H1 (cell line): Measurements from ENCODE around the gene PPIH. TPM values are rescaled to one million over a fixed set of nuclear protein-coding genes. Genes with fewer than 3 reads are reported as not detected.
"Not testable (repeated sequence)": the region's sequence is repeated elsewhere in the genome, so short reads cannot be mapped to it uniquely, and the experiment has no call there.

Experiments
- CTCF ChIA-PET: fragments of 300-600 bp; sonication (Branson Sonifier 250); formaldehyde crosslinking; loops from one replicate; lab custom pipeline; 2021; ENCODE audit not compliant: partially characterized antibody; lab: Charles Lee
- POLR2A ChIA-PET: fragments of 300-600 bp; sonication (Branson Sonifier 250); formaldehyde crosslinking; loops from one replicate; lab custom pipeline; 2021; ENCODE audit warnings: inconsistent platforms; ENCODE audit not compliant: partially characterized antibody; lab: Charles Lee
- DNase-seq, 2 experiments: peaks; one replicate each; pipeline versions ENCODE4 v3.0.0 to v3.0.0-alpha.2; 2010 to 2022; ENCODE audit warnings: low spot score in 2 of 2, low read depth in 1 of 2, mixed read lengths in 1 of 2
- FAIRE-seq: peaks from 2 replicates; lab custom pipeline; 2011; peaks lifted over from hg19 to GRCh38; lab: Jason Lieb, UNC
- H2AFZ ChIP-seq: 2 replicates; pipeline ENCODE4 v1.8.1; 2012; ENCODE audit warnings: low read length, inconsistent platforms
- H2AK5ac ChIP-seq: 2 replicates; pipeline ENCODE4 v1.6.1; 2013; ENCODE audit warnings: low read depth, low read length
- H2BK120ac ChIP-seq: replicated peaks from 2 replicates; pipeline ENCODE3; 2013; ENCODE audit warnings: low read depth, low read length, inconsistent platforms
- H2BK12ac ChIP-seq: 2 replicates; pipeline ENCODE4 v1.6.1; 2013; ENCODE audit warnings: low read depth, low read length
- H2BK15ac ChIP-seq: 2 replicates; pipeline ENCODE4 v1.6.1; 2013; ENCODE audit warnings: low read length
- H2BK20ac ChIP-seq: 2 replicates; pipeline ENCODE4 v1.6.1; 2013; ENCODE audit warnings: low read length
- H2BK5ac ChIP-seq: 2 replicates; pipeline ENCODE4 v1.6.1; 2013; ENCODE audit warnings: low read depth, low read length
- H3K14ac ChIP-seq: 2 replicates; pipeline ENCODE4 v1.6.1; 2013; ENCODE audit warnings: inconsistent platforms; ENCODE audit not compliant: insufficient read length
- H3K18ac ChIP-seq: 2 replicates; pipeline ENCODE4 v1.6.1; 2013; ENCODE audit warnings: low read length; ENCODE audit errors: extremely low read depth
- H3K23ac ChIP-seq: 2 replicates; pipeline ENCODE4 v1.6.1; 2013; ENCODE audit warnings: inconsistent platforms; ENCODE audit not compliant: insufficient read length
- H3K23me2 ChIP-seq: 2 replicates; pipeline ENCODE4 v1.6.1; 2013; ENCODE audit warnings: low read depth, low read length
- H3K27ac ChIP-seq: 2 replicates; pipeline ENCODE4 v1.6.1; 2011; ENCODE audit warnings: low read depth, low read length, inconsistent platforms
- H3K27me3 ChIP-seq, 4 experiments: replicated peaks in 1 of 4; 1 replicate in 1 of 4; 2 replicates in 3 of 4; pipeline versions ENCODE4 v1.6.1 to v1.8.1; 2011 to 2013; ENCODE audit warnings: low read length in 3 of 4, mild to moderate bottlenecking in 3 of 4, inconsistent platforms in 2 of 4, mixed read lengths in 2 of 4, moderate library complexity in 1 of 4; ENCODE audit not compliant: control insufficient read depth in 3 of 4, insufficient read depth in 3 of 4; ENCODE audit errors: extremely low read depth in 1 of 4
- H3K36me3 ChIP-seq, 4 experiments: 2 replicates each; pipeline versions ENCODE4 v1.6.1 to v1.8.1; 2011 to 2013; ENCODE audit warnings: mild to moderate bottlenecking in 4 of 4, low read length in 3 of 4, moderate library complexity in 2 of 4, control low read depth in 1 of 4, inconsistent platforms in 1 of 4; ENCODE audit not compliant: insufficient read depth in 4 of 4, control insufficient read depth in 2 of 4
- H3K4ac ChIP-seq: replicated peaks from 2 replicates; pipeline ENCODE3; 2013; ENCODE audit warnings: low read length, low read depth, mixed read lengths, inconsistent platforms; ENCODE audit not compliant: insufficient read length
- H3K4me1 ChIP-seq, 4 experiments: replicated peaks in 1 of 4; 1 replicate in 1 of 4; 2 replicates in 3 of 4; pipeline versions ENCODE4 v1.6.1 to v1.8.1; 2011 to 2013; ENCODE audit warnings: low read length in 3 of 4, inconsistent platforms in 2 of 4, mixed read lengths in 1 of 4; ENCODE audit not compliant: insufficient read depth in 4 of 4, control insufficient read depth in 3 of 4
- H3K4me2 ChIP-seq, 2 experiments: 2 replicates each; pipeline versions ENCODE4 v1.6.1 to v1.8.1; 2011 to 2013; ENCODE audit warnings: low read depth in 2 of 2, low read length in 2 of 2, control low read depth in 1 of 2, inconsistent platforms in 1 of 2, mild to moderate bottlenecking in 1 of 2; ENCODE audit not compliant: insufficient read depth in 1 of 2
- H3K4me3 ChIP-seq, 4 experiments: fragments of 200-600, 300-600 bp in 1 of 4; sonication (generic), shearing (Covaris generic), sonication (Bioruptor Twin) in 1 of 4; 2 replicates each; pipeline versions ENCODE4 v1.5.1 to v1.8.1; 2011 to 2016; ENCODE audit warnings: low read length in 4 of 4, low read depth in 3 of 4, control low read depth in 2 of 4, inconsistent platforms in 2 of 4, mild to moderate bottlenecking in 2 of 4, mixed read lengths in 1 of 4, moderate library complexity in 1 of 4; ENCODE audit not compliant: insufficient read depth in 2 of 4; ENCODE audit errors: extremely low read depth in 1 of 4
- H3K56ac ChIP-seq: replicated peaks from 2 replicates; pipeline ENCODE3; 2013; ENCODE audit warnings: low read depth, mild to moderate bottlenecking, mixed read lengths, low read length, inconsistent platforms; ENCODE audit not compliant: insufficient read length
- H3K79me1 ChIP-seq: 2 replicates; pipeline ENCODE4 v1.6.1; 2013; ENCODE audit warnings: low read depth, low read length, control low read depth
- H3K79me2 ChIP-seq, 2 experiments: 2 replicates each; pipeline versions ENCODE4 v1.6.1 to v1.8.1; 2012 to 2013; ENCODE audit warnings: low read length in 2 of 2, mild to moderate bottlenecking in 2 of 2, inconsistent platforms in 1 of 2; ENCODE audit not compliant: insufficient read depth in 2 of 2, control insufficient read depth in 1 of 2
- H3K9ac ChIP-seq, 4 experiments: replicated peaks in 1 of 4; 1 replicate in 1 of 4; 2 replicates in 3 of 4; pipeline versions ENCODE4 v1.6.1 to v1.8.1; 2011 to 2013; ENCODE audit warnings: low read depth in 3 of 4, low read length in 3 of 4, control low read depth in 2 of 4, mild to moderate bottlenecking in 2 of 4, moderate library complexity in 2 of 4, inconsistent platforms in 1 of 4; ENCODE audit errors: extremely low read depth in 1 of 4
- H3K9me3 ChIP-seq, 2 experiments: 2 replicates each; pipeline versions ENCODE4 v1.6.1 to v1.8.1; 2012 to 2013; ENCODE audit warnings: mild to moderate bottlenecking in 2 of 2, moderate library complexity in 2 of 2, control low read depth in 1 of 2, inconsistent platforms in 1 of 2, low read depth in 1 of 2, low read length in 1 of 2, mixed read lengths in 1 of 2; ENCODE audit not compliant: insufficient read depth in 2 of 2
- H4K20me1 ChIP-seq, 2 experiments: replicated peaks in 1 of 2; 2 replicates each; pipeline versions ENCODE3 to v1.8.1; 2011 to 2013; ENCODE audit warnings: inconsistent platforms in 2 of 2, low read length in 2 of 2, mild to moderate bottlenecking in 1 of 2; ENCODE audit not compliant: insufficient read depth in 2 of 2, control insufficient read depth in 1 of 2
- H4K5ac ChIP-seq: 2 replicates; pipeline ENCODE4 v1.6.1; 2013; ENCODE audit warnings: low read length, low read depth, mixed read lengths, inconsistent platforms; ENCODE audit not compliant: insufficient read length
- H4K8ac ChIP-seq: 2 replicates; pipeline ENCODE4 v1.8.0; 2013; ENCODE audit warnings: mild to moderate bottlenecking, moderate library complexity, low read length, inconsistent platforms; ENCODE audit not compliant: insufficient read depth; ENCODE audit errors: extremely low read depth
- H4K91ac ChIP-seq: replicated peaks from 2 replicates; pipeline ENCODE3; 2013; ENCODE audit warnings: low read length, mixed read lengths, inconsistent platforms; ENCODE audit not compliant: insufficient read length
- MAX ChIP-seq: IDR thresholded peaks from 2 replicates; pipeline ENCODE4 v1.6.1; 2012; ENCODE audit warnings: inconsistent platforms
- NRF1 ChIP-seq: IDR thresholded peaks from 2 replicates; pipeline ENCODE4 v1.6.1; 2011; ENCODE audit warnings: mild to moderate bottlenecking, low read depth, low read length, improper control_type of control experiment
- polyA plus RNA-seq, 7 experiments: library from polyadenylated mRNA; depleted of rRNA in 3 of 7; stranded (reverse) in 5 of 7; unstranded in 2 of 7; fragments of >200 nt in 5 of 7; fragments of 200-250 nt in 2 of 7; gene quantifications; 1 replicate in 5 of 7; 2 replicates in 1 of 7; 4 replicates in 1 of 7; pipeline versions ENCODE4 v1.2.1 to v1.2.3, GENCODE V29; 2011 to 2013; ENCODE audit warnings: missing spikeins in 2 of 7, mixed read lengths in 2 of 7
- total RNA-seq: library from RNA; stranded (reverse); fragmentation: NEBNext Ultra II Directional; extraction: Animal tissue kit (Norgen Biotek cat#: 25700); gene quantifications from 2 replicates; pipeline ENCODE4 v1.2.1, GENCODE V29; 2021

The PPIH gene
- total and polyA plus RNA-seq, 2 of the 8 experiments (the other 6 are each of a cell fraction or from before 2014, with no cell fraction given), result 78.1 to 91.5 TPM

- H3K23ac ChIP-seq, result no peak overlapping the region
- no peak overlapping the region for H2AFZ ChIP-seq
- peaks cover 0 to 3% (median 0%) of the 10 kb centered on the region in 4 experiments; a peak in 1 of 8 replicates for H3K36me3 ChIP-seq
- H3K79me1 ChIP-seq, result no peaks in the 10 kb centered on the region; the same call in 1 of the 2 replicates
- H4K8ac ChIP-seq, result no peak overlapping the region
- no peak overlapping the region for H3K56ac ChIP-seq
- H3K9ac ChIP-seq, result no peak overlapping the region
- DNase-seq (no peak), FAIRE-seq (no peak)
- H3K4me2 ChIP-seq, result no peak overlapping the region
- H2BK15ac ChIP-seq, result no peak overlapping the region
- POLR2A ChIA-PET, result interaction anchor here (0.9 to 1.1 kb wide), 2 partner anchors 11 to 21 kb away, joined by 3 read pairs; no protein-coding TSS in a partner anchor
- H4K91ac ChIP-seq, result no peak overlapping the region
- H4K20me1 ChIP-seq, result peaks cover 0 to 9% of the 10 kb centered on the region in 2 experiments
- H4K5ac ChIP-seq, result no peak overlapping the region
- H2BK5ac ChIP-seq, result no peak overlapping the region
- no peaks in the 10 kb centered on the region for H3K4me1 ChIP-seq
- H2BK120ac ChIP-seq, result no peak overlapping the region
- no peak overlapping the region for H3K27ac ChIP-seq
- no peak overlapping the region for H2BK12ac ChIP-seq
- CTCF ChIA-PET, result interaction anchor here (0.9 kb wide), 1 partner anchor 15 kb away, joined by 4 read pairs; no protein-coding TSS in a partner anchor
- no peak overlapping the region for H3K18ac ChIP-seq
- no peak for TF ChIP-seq MAX
- no peak for TF ChIP-seq NRF1
- peaks cover 0 to 35% of the 10 kb centered on the region in 2 experiments; a peak in 2 of 4 replicates for H3K79me2 ChIP-seq
- H3K27me3 ChIP-seq, result no peaks in the 10 kb centered on the region
- no peaks in the 10 kb centered on the region; the same call in 1 of the 2 replicates for H3K23me2 ChIP-seq
- H3K4me3 ChIP-seq, result no peak overlapping the region
- no peaks in the 10 kb centered on the region for H3K9me3 ChIP-seq
- H3K4ac ChIP-seq, result no peak overlapping the region
- no peak overlapping the region for H2AK5ac ChIP-seq
- no peak overlapping the region for H3K14ac ChIP-seq
- H2BK20ac ChIP-seq, result no peak overlapping the region
These were observed 55.1 kb downstream of the PPIH start for GRCh38 chr1:42713293-42713692.

GRCh38 chr1:42714441-42714840 is 56.2 kb downstream of the PPIH start:
- H4K20me1 ChIP-seq, H2BK120ac ChIP-seq, H4K91ac ChIP-seq, H3K79me1 ChIP-seq, H2BK12ac ChIP-seq, DNase-seq, H3K4me2 ChIP-seq, H4K8ac ChIP-seq, H3K9ac ChIP-seq, H3K27ac ChIP-seq, H2AK5ac ChIP-seq, H2AFZ ChIP-seq, H3K4ac ChIP-seq, H3K36me3 ChIP-seq, H3K18ac ChIP-seq, H3K56ac ChIP-seq, H3K23ac ChIP-seq, H3K9me3 ChIP-seq, H3K27me3 ChIP-seq, H3K23me2 ChIP-seq, H2BK15ac ChIP-seq, H4K5ac ChIP-seq, H3K14ac ChIP-seq, FAIRE-seq, H3K4me1 ChIP-seq, H2BK5ac ChIP-seq, H3K4me3 ChIP-seq, H2BK20ac ChIP-seq: not testable (repeated sequence)
- H3K79me2 ChIP-seq, result peaks cover 0 to 33% of the 10 kb centered on the region in 2 experiments; a peak in 2 of 4 replicates
- CTCF ChIA-PET, result interaction anchor here (0.7 to 1.4 kb wide), 3 partner anchors 19 to 22 kb away, joined by 3 to 4 read pairs (median 4); no protein-coding TSS in a partner anchor
- POLR2A ChIA-PET, result interaction anchor here (0.7 to 6.6 kb wide), 2 partner anchors 16 to 31 kb away, joined by 4 to 30 read pairs; partner anchors contain the start of gene YBX1
